K562 (cell line): ENCODE results near the gene ZMYM1. TPM values are rescaled to one million over a fixed set of nuclear protein-coding genes. Genes with fewer than 3 reads are reported as not detected.

Source experiments
- ATAC-seq: fragments of 200-7000 bp; cut with Tn5 transposase; 3 replicates; pipeline ENCODE4 v1.9.1; 2020; ENCODE audit warnings: moderate library complexity
- BruUV-seq: library from RNA; stranded (reverse); fragments of 400-500 nt; replicated peaks from 2 replicates; lab custom pipeline; 2021; lab: Mats Ljungman, UMichigan
- CTCF ChIA-PET: fragments of 300-600 bp; formaldehyde crosslinking; extraction: SDS; loops from one replicate; lab custom pipeline; 2021; ENCODE audit warnings: low intra/inter-chr PET ratio; lab: Yijun Ruan, JAX
- POLR2A ChIA-PET: fragments of 300-600, 350-650 bp; sonication (Branson Sonifier 250); formaldehyde crosslinking; extraction: SDS; loops from one replicate; lab custom pipeline; 2021; ENCODE audit warnings: antibody characterized with exemption, inconsistent platforms; lab: Yijun Ruan, JAX
- DNase-seq, 4 experiments: peaks; one replicate each; pipeline versions ENCODE4 v3.0.0 to v3.0.0-alpha.2; 2011 to 2018; ENCODE audit warnings: low spot score in 3 of 4, mixed read lengths in 3 of 4; ENCODE audit errors: extremely low read depth in 1 of 4
- FAIRE-seq: peaks from 2 replicates; lab custom pipeline; 2011; peaks lifted over from hg19 to GRCh38; lab: Jason Lieb, UNC
- H2AFZ ChIP-seq: 2 replicates; pipeline ENCODE4 v1.6.0; 2011; ENCODE audit warnings: low read depth, low read length, control low read depth, inconsistent platforms
- H3K27ac ChIP-seq: fragments of 200-600 bp; 3 replicates; pipeline ENCODE4 v1.8.0; 2011; ENCODE audit warnings: low read depth, mild to moderate bottlenecking, control low read depth, inconsistent platforms, low read length, moderate library complexity, mixed read lengths; ENCODE audit errors: extremely low read depth
- H3K27me3 ChIP-seq, 2 experiments: fragments of 300-600 bp in 1 of 2; 2 replicates in 1 of 2; 3 replicates in 1 of 2; pipeline versions ENCODE4 v1.6.0 to v1.8.0; 2011; ENCODE audit warnings: inconsistent platforms in 2 of 2, low read length in 2 of 2, mild to moderate bottlenecking in 1 of 2, mixed read lengths in 1 of 2, moderate library complexity in 1 of 2; ENCODE audit not compliant: control insufficient read depth in 2 of 2, insufficient read depth in 2 of 2
- H3K36me3 ChIP-seq: fragments of 300-600 bp; 3 replicates; pipeline ENCODE4 v1.8.0; 2011; ENCODE audit warnings: mild to moderate bottlenecking, low read length, inconsistent platforms; ENCODE audit not compliant: control insufficient read depth, insufficient read depth
- H3K4me1 ChIP-seq, 2 experiments: fragments of 200-600 bp in 1 of 2; replicated peaks in 1 of 2; 2 replicates in 1 of 2; 3 replicates in 1 of 2; pipeline versions ENCODE4 v1.5.1 to v1.8.0; 2011; ENCODE audit warnings: inconsistent platforms in 2 of 2, low read length in 2 of 2, mild to moderate bottlenecking in 1 of 2, mixed read lengths in 1 of 2, moderate library complexity in 1 of 2; ENCODE audit not compliant: control insufficient read depth in 2 of 2, insufficient read depth in 2 of 2
- H3K4me2 ChIP-seq: 2 replicates; pipeline ENCODE4 v1.6.1; 2011; ENCODE audit warnings: low read length, control low read depth, inconsistent platforms, mixed read lengths; ENCODE audit not compliant: insufficient read depth
- H3K4me3 ChIP-seq: fragments of 200-600 bp; sonication (generic), shearing (Covaris generic); 2 replicates; pipeline ENCODE4 v1.5.1; 2016; ENCODE audit warnings: control low read depth, inconsistent platforms
- H3K79me2 ChIP-seq: fragments of 200-600 bp; 3 replicates; pipeline ENCODE4 v1.8.0; 2011; ENCODE audit warnings: low read length, inconsistent platforms; ENCODE audit not compliant: control insufficient read depth, insufficient read depth
- H3K9ac ChIP-seq, 2 experiments: 2 replicates each; pipeline versions ENCODE4 v1.6.0 to v1.6.1; 2011; ENCODE audit warnings: low read depth in 2 of 2, low read length in 2 of 2, control low read depth in 1 of 2, inconsistent platforms in 1 of 2, mild to moderate bottlenecking in 1 of 2, mixed read lengths in 1 of 2; ENCODE audit not compliant: insufficient read depth in 1 of 2
- H3K9me1 ChIP-seq: one replicate; pipeline ENCODE4 v1.6.0; 2011; ENCODE audit warnings: inconsistent platforms, mild to moderate bottlenecking, low read length, moderate library complexity; ENCODE audit not compliant: control insufficient read depth, insufficient read depth
- H3K9me3 ChIP-seq: replicated peaks from 2 replicates; pipeline ENCODE4 v1.5.1; 2011; ENCODE audit warnings: low read depth, low read length, inconsistent platforms; ENCODE audit not compliant: control insufficient read depth, insufficient read depth
- H4K20me1 ChIP-seq: replicated peaks from 2 replicates; pipeline ENCODE4 v1.6.1; 2011; ENCODE audit warnings: low read length, inconsistent platforms, mixed read lengths; ENCODE audit not compliant: control insufficient read depth, insufficient read depth
- LARP7 ChIP-seq: fragments of 450-650 bp; IDR thresholded peaks from 2 replicates; pipeline ENCODE4 v1.6.1; 2016
- RCOR1 ChIP-seq, 2 experiments: IDR thresholded peaks; 2 replicates each; pipeline ENCODE4 v1.6.1; 2012; ENCODE audit warnings: low read depth in 2 of 2, low read length in 2 of 2, borderline replicate concordance in 1 of 2, improper control_type of control experiment in 1 of 2
- TARDBP ChIP-seq: fragments of 450-650 bp; IDR thresholded peaks from 2 replicates; pipeline ENCODE4 v1.6.1; 2016
- TRIM28 ChIP-seq: fragments of 450-650 bp; IDR thresholded peaks from 2 replicates; pipeline ENCODE4 v1.6.1; 2017
- WGBS: fragments of 100-300 bp; shearing (Covaris generic); methylation state at CpG from one replicate; pipeline ENCODE4 v1.1.6; 2016; ENCODE audit warnings: low coverage, mixed read lengths; ENCODE audit not compliant: insufficient coverage; ENCODE audit errors: missing lambda C conversion rate; 5-methylcytosine and 5-hydroxymethylcytosine counted together
- in situ Hi-C: fragments of 300-500 bp; cut with MboI; formaldehyde crosslinking; loops from 4 replicates; pipeline ENCODE4 v1.15.0; 2018; ENCODE audit warnings: inconsistent platforms, mixed read lengths
- intact Hi-C: fragments of 100-400 bp; cut with micrococcal nuclease; formaldehyde crosslinking; loops from 2 replicates; pipeline ENCODE4 v1.14.2; 2022
- polyA plus RNA-seq, 8 experiments: library from polyadenylated mRNA; depleted of rRNA in 4 of 8; stranded (reverse) in 5 of 8; unstranded in 3 of 8; fragments of >200 nt; fragmentation: Nextera tagmentation in 2 of 8; fragmentation: Illumina TruSeq in 1 of 8; extraction: Ambion mirVana in 2 of 8; extraction: Trizol in 1 of 8; gene quantifications; 2 replicates each; pipeline versions ENCODE4 v1.2.1 to v1.2.3, GENCODE V29; 2011 to 2014; ENCODE audit warnings: inconsistent platforms in 1 of 8, missing spikeins in 1 of 8
- total RNA-seq, 7 experiments: library from RNA; depleted of rRNA in 6 of 7; stranded (reverse); fragments of >200 nt in 6 of 7; fragmentation: Illumina TruSeq in 2 of 7; extraction: Trizol in 2 of 7; gene quantifications; 2 replicates each; pipeline versions ENCODE4 v1.2.1 to v1.2.3, GENCODE V29; 2011 to 2021; ENCODE audit warnings: low replicate concordance in 1 of 7
- TF ChIP-seq, protein P1 (sequence below): fragments of 200-400 bp; formaldehyde crosslinking; IDR thresholded peaks from 2 replicates; pipeline ENCODE4 v1.6.1; 2017; ENCODE audit warnings: mild to moderate bottlenecking, low read depth, low read length, moderate library complexity
- TF ChIP-seq, protein P2 (sequence below): sonication (generic); formaldehyde crosslinking; IDR thresholded peaks from 2 replicates; pipeline ENCODE4 v1.8.0; 2022; ENCODE audit warnings: mild to moderate bottlenecking, missing genetic modification reagents
- TF ChIP-seq, protein P3 (sequence below), 2 experiments: fragments of 450-650 bp; IDR thresholded peaks; 2 replicates each; pipeline ENCODE4 v1.6.1; 2018; ENCODE audit warnings: mild to moderate bottlenecking in 2 of 2, low read depth in 1 of 2; ENCODE audit not compliant: partially characterized antibody in 2 of 2

Gene ZMYM1
- total and polyA plus RNA-seq, 9 of the 15 experiments (the other 6 are each of a cell fraction or from before 2014, with no cell fraction given): 7.5 to 25.4 (median 15.8) TPM

DNA sequence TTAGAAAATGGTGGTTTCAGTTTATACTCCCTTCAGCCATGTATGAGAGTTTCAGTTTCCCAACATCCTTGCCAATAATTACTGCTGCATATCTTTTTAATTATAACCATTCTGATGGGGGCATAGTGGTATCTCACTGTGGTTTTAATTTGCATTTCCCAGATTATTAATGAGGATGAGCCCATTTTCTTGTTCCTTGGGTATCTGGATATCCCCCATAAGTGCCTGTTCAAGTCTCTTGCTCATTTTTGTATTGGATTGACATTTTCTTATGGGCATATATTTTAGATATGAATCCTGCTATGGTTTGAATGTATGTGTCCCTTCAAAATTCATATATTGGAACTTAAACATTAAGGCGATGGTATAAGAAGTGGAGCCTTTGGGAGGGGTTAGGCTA, 45.8 kb upstream of the ZMYM1 start:
- Histone ChIP-seq H3K36me3 (peaks cover 6% of the 10 kb centered on the region; the same call in 2 of the 3 replicates), H3K9ac (no peak overlapping the region), H3K9me1 (no peaks in the 10 kb centered on the region), H3K27ac (no peak overlapping the region), H3K79me2 (peaks cover 26% of the 10 kb centered on the region), H3K9me3 (peaks cover 15% of the 10 kb centered on the region), H2AFZ (no peak overlapping the region), H3K4me3 (no peak overlapping the region), H3K4me2 (no peak overlapping the region), H3K27me3 (no peaks in the 10 kb centered on the region), H3K4me1 (peaks cover 0 to 7% of the 10 kb centered on the region in 2 experiments; a peak in 3 of 5 replicates), H4K20me1 (no peaks in the 10 kb centered on the region)
- FAIRE-seq (no peak), ATAC-seq (no peak), DNase-seq (no peak)
- ChIA-PET POLR2A (no interaction called here), CTCF (no interaction called here)
- BruUV-seq: no TSS peak
- in situ Hi-C loops: no loop called here
- intact Hi-C loops: loop anchor here (5.0 to 10.0 kb wide), 2 partner anchors 104 to 151 kb away; no protein-coding TSS in a partner anchor
- WGBS: 42% methylated on average over 1 of the region's 1 CpG
- TF ChIP-seq TARDBP (no peak), TRIM28 (peak; percentile 78), LARP7 (no peak), RCOR1 (IDR thresholded peaks at IDR 0.05; ENCODE audit: borderline replicate concordance in 1 of 2, low read depth in 2 of 2, low read length in 2 of 2) (no peak)
- TF ChIP-seq, protein P1, sequence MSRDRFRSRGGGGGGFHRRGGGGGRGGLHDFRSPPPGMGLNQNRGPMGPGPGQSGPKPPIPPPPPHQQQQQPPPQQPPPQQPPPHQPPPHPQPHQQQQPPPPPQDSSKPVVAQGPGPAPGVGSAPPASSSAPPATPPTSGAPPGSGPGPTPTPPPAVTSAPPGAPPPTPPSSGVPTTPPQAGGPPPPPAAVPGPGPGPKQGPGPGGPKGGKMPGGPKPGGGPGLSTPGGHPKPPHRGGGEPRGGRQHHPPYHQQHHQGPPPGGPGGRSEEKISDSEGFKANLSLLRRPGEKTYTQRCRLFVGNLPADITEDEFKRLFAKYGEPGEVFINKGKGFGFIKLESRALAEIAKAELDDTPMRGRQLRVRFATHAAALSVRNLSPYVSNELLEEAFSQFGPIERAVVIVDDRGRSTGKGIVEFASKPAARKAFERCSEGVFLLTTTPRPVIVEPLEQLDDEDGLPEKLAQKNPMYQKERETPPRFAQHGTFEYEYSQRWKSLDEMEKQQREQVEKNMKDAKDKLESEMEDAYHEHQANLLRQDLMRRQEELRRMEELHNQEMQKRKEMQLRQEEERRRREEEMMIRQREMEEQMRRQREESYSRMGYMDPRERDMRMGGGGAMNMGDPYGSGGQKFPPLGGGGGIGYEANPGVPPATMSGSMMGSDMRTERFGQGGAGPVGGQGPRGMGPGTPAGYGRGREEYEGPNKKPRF: no peak
- TF ChIP-seq, protein P2, sequence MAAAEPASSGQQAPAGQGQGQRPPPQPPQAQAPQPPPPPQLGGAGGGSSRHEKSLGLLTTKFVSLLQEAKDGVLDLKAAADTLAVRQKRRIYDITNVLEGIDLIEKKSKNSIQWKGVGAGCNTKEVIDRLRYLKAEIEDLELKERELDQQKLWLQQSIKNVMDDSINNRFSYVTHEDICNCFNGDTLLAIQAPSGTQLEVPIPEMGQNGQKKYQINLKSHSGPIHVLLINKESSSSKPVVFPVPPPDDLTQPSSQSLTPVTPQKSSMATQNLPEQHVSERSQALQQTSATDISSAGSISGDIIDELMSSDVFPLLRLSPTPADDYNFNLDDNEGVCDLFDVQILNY (CRISPR knock-in tag): no peak
- TF ChIP-seq, protein P3, sequence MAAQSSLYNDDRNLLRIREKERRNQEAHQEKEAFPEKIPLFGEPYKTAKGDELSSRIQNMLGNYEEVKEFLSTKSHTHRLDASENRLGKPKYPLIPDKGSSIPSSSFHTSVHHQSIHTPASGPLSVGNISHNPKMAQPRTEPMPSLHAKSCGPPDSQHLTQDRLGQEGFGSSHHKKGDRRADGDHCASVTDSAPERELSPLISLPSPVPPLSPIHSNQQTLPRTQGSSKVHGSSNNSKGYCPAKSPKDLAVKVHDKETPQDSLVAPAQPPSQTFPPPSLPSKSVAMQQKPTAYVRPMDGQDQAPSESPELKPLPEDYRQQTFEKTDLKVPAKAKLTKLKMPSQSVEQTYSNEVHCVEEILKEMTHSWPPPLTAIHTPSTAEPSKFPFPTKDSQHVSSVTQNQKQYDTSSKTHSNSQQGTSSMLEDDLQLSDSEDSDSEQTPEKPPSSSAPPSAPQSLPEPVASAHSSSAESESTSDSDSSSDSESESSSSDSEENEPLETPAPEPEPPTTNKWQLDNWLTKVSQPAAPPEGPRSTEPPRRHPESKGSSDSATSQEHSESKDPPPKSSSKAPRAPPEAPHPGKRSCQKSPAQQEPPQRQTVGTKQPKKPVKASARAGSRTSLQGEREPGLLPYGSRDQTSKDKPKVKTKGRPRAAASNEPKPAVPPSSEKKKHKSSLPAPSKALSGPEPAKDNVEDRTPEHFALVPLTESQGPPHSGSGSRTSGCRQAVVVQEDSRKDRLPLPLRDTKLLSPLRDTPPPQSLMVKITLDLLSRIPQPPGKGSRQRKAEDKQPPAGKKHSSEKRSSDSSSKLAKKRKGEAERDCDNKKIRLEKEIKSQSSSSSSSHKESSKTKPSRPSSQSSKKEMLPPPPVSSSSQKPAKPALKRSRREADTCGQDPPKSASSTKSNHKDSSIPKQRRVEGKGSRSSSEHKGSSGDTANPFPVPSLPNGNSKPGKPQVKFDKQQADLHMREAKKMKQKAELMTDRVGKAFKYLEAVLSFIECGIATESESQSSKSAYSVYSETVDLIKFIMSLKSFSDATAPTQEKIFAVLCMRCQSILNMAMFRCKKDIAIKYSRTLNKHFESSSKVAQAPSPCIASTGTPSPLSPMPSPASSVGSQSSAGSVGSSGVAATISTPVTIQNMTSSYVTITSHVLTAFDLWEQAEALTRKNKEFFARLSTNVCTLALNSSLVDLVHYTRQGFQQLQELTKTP (IDR thresholded peaks at IDR 0.05; ENCODE audit: low read depth in 1 of 2, partially characterized antibody in 2 of 2): peak in 1 of 2 experiments; percentile 100
